Stimulated activated naive CD8-positive, alpha-beta T cell treated with anti-CD3 and anti-CD28 coated beads, Interleukin-15, amount 100 ng/mL, for 72 hours (primary cell): ENCODE data around the gene GFY.

ENCODE experiments used
- ATAC-seq: fragments of 150-1000 bp; cut with Tn5 transposase; 2 replicates; pipeline ENCODE4 v1.10.0; 2021; ENCODE audit warnings: mild to moderate bottlenecking, moderate library complexity
- DNase-seq, 2 donors: peaks; one replicate each; pipeline ENCODE4 v3.0.0; 2021 to 2022
- H3K27ac Mint-ChIP-seq, 2 donors: one replicate each; pipeline ENCODE4 v1.8.0; 2022; ENCODE audit warnings: mild to moderate bottlenecking in 2 of 2, mixed read lengths in 2 of 2, moderate library complexity in 2 of 2
- H3K27me3 Mint-ChIP-seq: one replicate; pipeline ENCODE4 v1.8.0; 2022; ENCODE audit warnings: mixed read lengths
- H3K4me1 Mint-ChIP-seq: one replicate; pipeline ENCODE4 v1.8.0; 2022; ENCODE audit warnings: mild to moderate bottlenecking, mixed read lengths
- H3K4me3 Mint-ChIP-seq, 2 donors: one replicate each; pipeline ENCODE4 v1.8.0; 2022; ENCODE audit warnings: mild to moderate bottlenecking in 2 of 2, mixed read lengths in 2 of 2, moderate library complexity in 1 of 2
- H3K9me3 Mint-ChIP-seq, 2 donors: one replicate each; pipeline ENCODE4 v1.8.0; 2022; ENCODE audit warnings: mixed read lengths in 2 of 2

GFY gene

DNA sequence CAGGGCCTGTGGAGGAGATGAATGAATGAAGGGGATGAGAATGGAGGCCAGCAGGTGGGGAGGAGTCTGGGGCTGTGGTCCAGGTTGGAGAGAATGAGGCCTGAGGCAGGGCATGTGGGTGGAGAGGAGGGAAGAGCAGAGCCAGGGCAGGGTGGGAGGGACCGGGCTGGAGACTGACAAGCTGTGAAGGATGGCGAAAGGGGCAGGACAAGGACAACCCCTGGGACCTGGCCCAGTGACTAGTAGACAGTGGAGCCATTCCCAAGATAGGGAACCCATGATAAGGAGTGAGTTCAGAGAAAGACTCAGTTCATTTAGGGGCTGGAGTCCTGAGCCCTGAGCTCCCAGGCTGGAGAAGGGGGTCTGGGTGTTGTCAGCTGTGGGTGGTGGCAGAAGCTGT is 5.0 kb upstream of the GFY start:
- H3K9me3 Mint-ChIP-seq = no peaks in the 10 kb centered on the region
- no peak for DNase-seq
- H3K27ac Mint-ChIP-seq = no peak overlapping the region
- H3K4me3 Mint-ChIP-seq = no peak overlapping the region
- peaks cover 43% of the 10 kb centered on the region for H3K4me1 Mint-ChIP-seq
- peaks cover 87% of the 10 kb centered on the region for H3K27me3 Mint-ChIP-seq
- no peak for ATAC-seq

DNA sequence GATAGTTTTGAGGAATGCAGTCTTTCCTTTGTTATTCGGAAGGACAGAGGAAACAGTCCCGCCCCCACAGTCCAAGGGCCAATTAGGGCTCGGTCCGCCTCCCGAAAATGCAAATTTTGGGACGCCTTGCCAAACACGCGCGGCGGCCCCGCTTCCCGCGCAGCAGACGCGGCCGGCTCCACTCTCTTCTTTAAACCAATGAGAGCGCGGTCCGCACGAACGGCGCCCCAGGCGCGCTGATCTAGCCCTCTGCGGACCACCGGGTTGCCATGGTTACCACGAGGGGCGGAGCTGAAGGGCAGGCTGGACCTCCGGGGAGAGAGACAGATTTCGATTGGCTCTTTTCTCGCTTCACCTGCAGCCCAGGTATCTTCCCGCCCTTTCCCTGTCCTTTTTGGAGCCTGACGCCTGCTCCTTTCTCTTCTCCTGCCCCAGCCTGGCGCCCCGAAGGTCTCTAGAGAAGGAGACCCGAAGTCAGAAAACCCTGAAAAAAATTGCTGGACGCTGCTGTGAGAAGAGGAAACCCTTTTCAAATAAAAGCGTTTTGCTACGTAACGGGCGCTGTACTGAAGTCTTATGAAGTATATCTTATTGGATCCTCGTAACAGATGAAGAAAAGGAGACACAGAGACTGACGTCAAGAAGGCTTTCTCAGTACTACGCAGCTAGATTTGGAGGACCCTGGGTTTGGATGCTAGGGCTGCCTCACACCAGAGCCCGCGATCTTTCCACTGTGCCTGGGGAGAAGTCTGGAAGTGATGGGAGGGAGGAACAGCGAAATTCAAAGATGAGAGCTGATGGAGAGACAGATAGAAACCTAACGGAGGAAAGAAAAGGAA is 3.9 kb upstream of the GFY start:
- peaks cover 97% of the 10 kb centered on the region for H3K27me3 Mint-ChIP-seq
- peaks cover 53% of the 10 kb centered on the region for H3K4me1 Mint-ChIP-seq
- no peaks in the 10 kb centered on the region for H3K9me3 Mint-ChIP-seq
- ATAC-seq = peak; percentile 17
- peak in 1 of 2 donors; percentile 41 for DNase-seq
- peak overlapping the region; percentile 66 to 69 for H3K4me3 Mint-ChIP-seq
- H3K27ac Mint-ChIP-seq = no peak overlapping the region

DNA sequence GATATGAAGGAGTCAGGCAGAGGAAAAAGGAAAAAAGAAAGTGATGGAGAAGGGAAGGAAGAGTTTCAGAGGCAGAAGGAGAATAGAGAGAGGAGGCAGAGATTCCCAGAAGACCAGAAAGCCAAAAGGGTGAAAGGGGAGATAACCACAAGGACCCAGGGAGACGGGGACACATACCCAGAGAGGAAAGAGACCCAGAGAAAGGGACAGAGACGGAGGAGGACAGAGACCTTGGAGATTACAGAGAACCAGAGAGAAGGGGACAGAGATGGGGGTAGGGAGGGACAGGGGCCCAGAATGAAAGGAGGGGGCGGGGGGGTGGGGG is 3.3 kb upstream of the GFY start:
- no peak for ATAC-seq
- Mint-ChIP-seq H3K27me3 (peaks cover 100% of the 10 kb centered on the region), H3K4me1 (peaks cover 59% of the 10 kb centered on the region), H3K9me3 (no peaks in the 10 kb centered on the region), H3K4me3 (peak overlapping the region; percentile 66 to 69), H3K27ac (no peak overlapping the region)
- no peak for DNase-seq

DNA sequence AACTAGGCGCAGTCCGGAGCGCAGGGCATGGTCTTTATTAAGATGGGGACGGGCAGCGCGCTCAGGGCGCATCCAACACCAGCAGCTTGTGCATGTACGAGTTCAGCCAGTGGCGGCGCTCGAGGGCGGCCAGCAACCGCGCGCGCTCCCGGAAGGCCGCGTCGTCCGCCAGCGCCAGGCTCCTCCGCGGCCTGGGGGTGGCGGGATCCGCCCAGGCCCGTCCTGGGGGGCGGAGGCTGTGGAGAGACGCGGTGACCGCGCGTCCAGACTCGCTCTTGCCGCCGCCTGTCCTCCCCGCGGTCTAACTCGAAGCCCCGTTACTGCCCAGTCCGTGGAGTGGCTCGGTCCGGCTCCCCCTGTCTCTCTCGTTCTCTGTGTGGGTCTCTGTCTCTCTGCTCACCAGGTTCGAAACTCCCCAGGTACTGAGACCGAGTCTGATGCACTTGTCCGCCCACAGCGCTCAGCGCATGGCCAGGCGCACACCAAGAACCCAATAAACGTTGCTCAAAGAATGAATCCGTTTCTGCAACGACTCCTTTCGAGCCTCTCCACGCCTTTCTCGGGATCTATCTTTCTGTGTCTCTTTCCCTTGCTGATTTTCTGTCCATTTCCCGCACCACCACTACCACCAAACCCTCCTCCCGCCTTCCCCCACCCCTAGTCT is 2.6 kb upstream of the GFY start:
- H3K4me3 Mint-ChIP-seq = peak overlapping the region; percentile 74 to 89
- H3K4me1 Mint-ChIP-seq = peaks cover 66% of the 10 kb centered on the region
- peaks cover 100% of the 10 kb centered on the region for H3K27me3 Mint-ChIP-seq
- ATAC-seq (peak; percentile 68), DNase-seq (peak; percentile 55 to 60)
- H3K9me3 Mint-ChIP-seq = no peaks in the 10 kb centered on the region
- peak overlapping the region in 1 of 2 donors; percentile 5 for H3K27ac Mint-ChIP-seq

DNA sequence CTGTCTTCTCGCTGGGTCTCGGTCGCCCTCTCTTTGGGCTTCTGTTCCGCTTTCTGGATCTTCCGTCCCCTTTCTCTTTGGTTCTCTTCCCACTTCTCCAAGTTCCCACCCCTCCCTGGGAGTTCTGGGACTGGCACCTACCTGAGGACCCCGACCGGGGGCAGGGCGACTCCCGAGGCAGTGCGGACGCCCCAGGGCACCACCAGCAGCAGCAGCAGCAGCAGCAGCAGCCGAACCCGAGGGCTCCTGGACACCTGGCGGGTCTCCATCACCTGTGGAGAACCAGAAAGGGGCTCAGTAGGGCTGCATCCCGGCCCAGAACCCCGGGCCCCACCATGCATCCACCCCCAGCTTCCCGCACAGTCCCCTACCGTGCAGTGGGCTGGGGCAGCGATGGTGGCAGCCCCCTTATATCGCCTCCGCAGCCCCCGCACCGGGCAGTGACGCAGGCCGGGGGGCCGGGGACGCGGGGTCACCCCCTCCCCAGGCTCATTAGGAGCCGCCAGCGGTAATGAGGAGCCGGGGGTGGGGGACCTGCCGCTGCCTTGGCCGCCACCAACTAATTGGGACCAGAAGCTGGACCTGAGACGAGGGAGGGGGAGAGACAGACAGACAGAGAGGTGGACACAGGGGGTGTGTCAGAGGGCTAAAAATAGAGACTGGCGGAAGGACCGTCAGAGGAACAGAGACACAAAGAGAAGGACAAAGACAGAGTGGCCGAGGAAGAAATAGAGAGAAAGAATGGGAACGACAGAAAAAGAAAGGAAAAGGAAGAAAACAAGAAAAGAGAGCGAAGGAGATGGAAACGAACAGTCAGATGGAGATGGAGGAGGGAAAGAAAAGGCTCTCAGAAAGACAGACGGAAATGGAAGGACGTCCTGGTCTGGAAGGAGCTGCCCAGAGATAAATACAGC is 1.9 kb upstream of the GFY start, which contains the start of gene PTH2:
Gene PTH2, minus strand, starts transcription at position 371 of the 914 bp plus-strand sequence. Its CDS starts 102 bp downstream, at position 269.
- Mint-ChIP-seq H3K27me3 (peaks cover 100% of the 10 kb centered on the region), H3K4me3 (peak within 1 kb of the TSS; percentile 74 to 89), H3K27ac (peak within 1 kb of the TSS in 1 of 2 donors; percentile 5), H3K4me1 (peaks cover 74% of the 10 kb centered on the region), H3K9me3 (no peaks in the 10 kb centered on the region)
- DNase-seq = no peak
- peak; percentile 2 for ATAC-seq

DNA sequence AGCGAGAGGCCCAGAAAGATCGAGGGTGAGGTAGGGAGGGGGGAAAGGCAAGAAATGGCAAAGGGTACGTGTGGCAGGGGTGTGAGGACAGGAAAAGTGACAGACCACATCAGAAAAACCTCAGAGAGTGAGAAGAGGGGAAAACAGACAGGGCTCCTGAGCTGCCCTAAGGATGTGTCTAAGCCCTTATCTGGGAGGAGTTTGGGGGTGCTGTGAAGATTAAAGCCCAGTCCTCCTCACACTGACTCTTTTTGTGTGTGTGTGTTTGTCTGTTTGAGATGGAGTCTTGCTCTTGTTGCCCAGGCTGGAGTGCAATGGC is 1.2 kb upstream of the GFY start:
- H3K27me3 Mint-ChIP-seq = peaks cover 100% of the 10 kb centered on the region
- peak overlapping the region; percentile 46 to 59 for H3K4me3 Mint-ChIP-seq
- H3K9me3 Mint-ChIP-seq = no peaks in the 10 kb centered on the region
- H3K4me1 Mint-ChIP-seq = peaks cover 80% of the 10 kb centered on the region
- peak overlapping the region in 1 of 2 donors; percentile 1 for H3K27ac Mint-ChIP-seq
- DNase-seq (no peak), ATAC-seq (peak; percentile 57)

DNA sequence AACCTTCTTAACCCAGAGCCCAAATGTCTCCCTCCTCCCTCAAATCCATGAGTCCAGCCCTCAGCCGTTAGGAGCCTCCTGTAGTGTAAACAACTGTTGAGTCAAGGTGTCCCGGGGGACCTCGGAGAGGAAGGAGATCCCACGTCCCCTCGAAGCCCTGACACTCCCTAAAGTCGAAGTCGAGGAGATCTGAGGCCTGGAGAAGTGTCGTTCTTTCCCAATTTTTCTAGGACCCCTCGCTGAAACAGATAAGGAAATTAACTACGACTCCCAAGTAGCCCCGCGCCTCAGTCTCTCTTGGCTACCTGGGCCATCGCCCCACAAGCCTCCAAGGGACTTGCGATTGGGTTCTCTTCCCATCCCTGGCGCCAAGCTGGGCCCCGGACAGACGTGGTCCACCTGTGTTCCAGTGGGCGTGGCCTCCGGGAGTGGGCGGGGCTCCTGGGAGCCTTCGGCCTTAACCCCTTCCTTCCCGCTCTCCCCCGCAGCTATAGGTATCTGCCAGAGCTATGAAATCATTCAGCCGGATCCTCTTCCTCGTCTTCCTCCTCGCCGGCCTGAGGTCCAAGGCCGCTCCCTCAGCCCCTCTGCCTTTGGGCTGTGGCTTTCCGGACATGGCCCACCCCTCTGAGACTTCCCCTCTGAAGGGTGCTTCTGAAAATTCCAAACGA is 869 bp downstream of the GFY start:
- H3K4me1 Mint-ChIP-seq = peaks cover 89% of the 10 kb centered on the region
- peak in 1 of 2 donors; percentile 43 for DNase-seq
- H3K9me3 Mint-ChIP-seq = no peaks in the 10 kb centered on the region
- H3K27ac Mint-ChIP-seq = no peak overlapping the region
- peaks cover 100% of the 10 kb centered on the region for H3K27me3 Mint-ChIP-seq
- no peak overlapping the region for H3K4me3 Mint-ChIP-seq
- ATAC-seq = no peak

DNA sequence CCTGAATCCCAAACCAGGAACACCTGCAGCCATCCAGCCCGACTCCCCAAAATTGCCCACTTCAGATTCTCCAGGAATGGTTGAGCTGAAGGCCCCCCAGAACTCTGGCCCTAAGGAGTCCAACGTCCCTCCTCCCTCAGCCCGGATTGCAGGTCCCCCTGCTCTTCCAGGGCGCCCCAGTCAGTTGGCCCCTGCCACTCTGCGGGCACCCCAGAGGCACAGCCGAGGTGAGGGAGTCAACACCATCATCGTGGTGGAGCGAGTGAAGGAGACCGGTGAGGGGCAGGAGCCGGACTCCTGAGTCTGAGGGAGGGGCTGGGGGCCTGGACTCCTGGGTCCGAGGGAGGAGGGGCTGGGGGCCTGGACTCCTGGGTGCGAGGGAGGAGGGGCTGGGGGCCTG is 2.2 kb downstream of the GFY start:
- no peak for ATAC-seq
- DNase-seq = no peak
- Mint-ChIP-seq H3K4me1 (peaks cover 82% of the 10 kb centered on the region), H3K4me3 (peak overlapping the region in 1 of 2 donors; percentile 32), H3K27ac (no peak overlapping the region), H3K27me3 (peaks cover 100% of the 10 kb centered on the region), H3K9me3 (no peaks in the 10 kb centered on the region)

DNA sequence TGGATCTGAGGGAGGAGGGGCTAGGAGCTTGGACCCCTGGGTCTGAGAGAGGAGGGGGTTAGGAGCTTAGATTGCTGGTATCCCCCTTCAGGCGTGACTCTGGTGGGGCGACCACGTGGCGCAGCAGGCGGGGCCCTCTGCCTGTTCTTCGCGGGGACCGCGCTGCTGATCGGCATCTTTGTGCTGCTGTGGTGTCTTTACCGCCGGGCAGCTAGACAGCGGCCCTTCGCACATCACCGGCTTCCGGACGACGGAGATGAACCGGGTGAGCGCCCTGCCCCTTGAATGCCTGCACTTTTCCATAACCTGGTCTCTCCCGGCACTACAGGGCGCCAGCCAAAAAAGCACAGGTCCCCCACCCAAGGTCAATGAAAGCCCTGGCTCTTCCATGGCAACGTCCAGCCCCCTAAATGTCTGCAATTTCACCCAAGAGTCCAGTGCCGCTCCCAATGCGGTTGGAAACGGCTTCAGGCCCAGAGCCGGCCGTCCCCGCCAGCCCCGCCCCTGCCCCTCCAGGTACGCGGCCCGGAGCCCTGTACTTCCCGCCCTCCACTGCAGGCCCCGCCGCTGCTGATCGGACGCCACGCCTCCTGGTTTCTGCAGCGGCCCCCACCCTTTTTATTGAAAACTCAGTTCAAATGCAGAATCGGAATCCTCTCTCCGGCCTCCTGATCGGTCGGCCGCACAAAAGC is 2.8 kb downstream of the GFY start:
- DNase-seq = no peak
- Mint-ChIP-seq H3K9me3 (no peaks in the 10 kb centered on the region), H3K27me3 (peaks cover 100% of the 10 kb centered on the region), H3K27ac (no peak overlapping the region), H3K4me3 (peak overlapping the region; percentile 36 to 65), H3K4me1 (peaks cover 82% of the 10 kb centered on the region)
- ATAC-seq = peak; percentile 60

DNA sequence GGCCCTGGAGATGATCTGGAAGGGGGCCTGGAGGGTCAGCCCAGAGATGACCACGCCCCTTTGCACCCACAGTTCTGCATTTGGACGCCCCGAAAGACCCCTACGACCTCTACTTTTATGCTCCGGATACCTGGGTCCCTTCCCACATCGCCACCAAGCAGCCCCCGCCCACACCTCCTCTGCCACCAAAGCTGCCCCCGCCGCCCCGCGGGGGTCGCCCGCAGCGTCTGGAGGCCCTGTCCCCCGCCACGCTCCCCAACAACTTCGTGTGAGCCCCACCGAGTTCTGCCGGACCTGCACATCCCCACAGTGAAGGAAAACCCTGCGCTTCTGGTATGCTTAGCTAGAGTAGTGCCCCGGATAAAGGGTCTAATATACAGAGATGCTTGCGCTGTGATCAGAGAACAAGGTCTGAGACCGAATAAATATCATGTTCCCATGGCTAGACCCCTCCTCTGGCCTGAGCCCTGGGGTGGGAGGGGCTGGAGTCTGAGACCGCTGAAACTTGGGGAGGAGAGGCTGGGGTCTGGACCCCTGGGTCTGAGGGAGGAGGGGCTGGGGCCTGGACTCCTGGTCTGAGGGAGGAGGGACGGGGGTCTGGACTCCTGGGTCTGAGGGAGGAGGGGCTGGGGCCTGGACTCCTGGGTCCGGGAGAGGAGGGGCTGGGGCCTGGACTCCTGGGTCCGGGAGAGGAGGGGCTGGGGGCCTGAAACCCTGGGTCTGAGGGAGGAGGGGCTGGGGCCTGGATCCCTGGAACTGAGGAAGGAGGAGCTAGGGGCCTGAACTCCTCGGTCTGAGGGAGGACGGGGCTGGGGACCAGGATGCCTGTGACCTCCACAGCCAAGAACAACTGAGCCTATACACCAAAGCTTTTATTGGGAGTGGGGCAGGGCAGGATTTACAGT is 3.6 kb downstream of the GFY start:
- peaks cover 81% of the 10 kb centered on the region for H3K4me1 Mint-ChIP-seq
- DNase-seq (no peak), ATAC-seq (no peak)
- H3K27ac Mint-ChIP-seq = no peak overlapping the region
- peak overlapping the region; percentile 38 to 65 for H3K4me3 Mint-ChIP-seq
- H3K27me3 Mint-ChIP-seq = peaks cover 100% of the 10 kb centered on the region
- H3K9me3 Mint-ChIP-seq = no peaks in the 10 kb centered on the region

DNA sequence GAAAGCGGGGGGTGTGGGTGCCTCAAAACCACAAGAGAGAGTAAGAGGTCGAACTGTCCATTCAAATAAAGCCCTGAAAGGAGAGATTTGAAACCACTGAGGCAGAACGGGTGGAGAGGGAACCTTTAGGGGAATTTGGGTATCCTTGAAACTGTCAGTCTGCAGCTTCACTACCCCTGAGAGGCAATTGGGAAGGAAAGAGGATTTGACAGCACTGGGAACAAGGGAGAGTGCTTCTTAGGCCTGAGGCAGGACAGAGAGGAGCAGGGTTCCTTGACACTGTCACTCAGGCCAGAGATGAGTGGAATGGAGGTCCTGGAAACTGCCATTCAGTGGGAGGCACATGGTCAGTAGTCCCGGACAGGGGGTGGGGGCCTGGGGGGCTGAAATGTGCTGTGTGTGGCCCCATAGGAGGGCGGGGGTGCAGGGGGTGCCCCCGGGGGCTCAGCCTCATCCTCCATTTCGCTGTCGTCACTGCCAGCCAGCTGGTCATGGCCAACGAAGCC is 5.0 kb downstream of the GFY start:
- ATAC-seq (no peak), DNase-seq (no peak)
- Mint-ChIP-seq H3K4me1 (peaks cover 71% of the 10 kb centered on the region), H3K4me3 (no peak overlapping the region), H3K9me3 (no peaks in the 10 kb centered on the region), H3K27me3 (peaks cover 100% of the 10 kb centered on the region), H3K27ac (no peak overlapping the region)

DNA sequence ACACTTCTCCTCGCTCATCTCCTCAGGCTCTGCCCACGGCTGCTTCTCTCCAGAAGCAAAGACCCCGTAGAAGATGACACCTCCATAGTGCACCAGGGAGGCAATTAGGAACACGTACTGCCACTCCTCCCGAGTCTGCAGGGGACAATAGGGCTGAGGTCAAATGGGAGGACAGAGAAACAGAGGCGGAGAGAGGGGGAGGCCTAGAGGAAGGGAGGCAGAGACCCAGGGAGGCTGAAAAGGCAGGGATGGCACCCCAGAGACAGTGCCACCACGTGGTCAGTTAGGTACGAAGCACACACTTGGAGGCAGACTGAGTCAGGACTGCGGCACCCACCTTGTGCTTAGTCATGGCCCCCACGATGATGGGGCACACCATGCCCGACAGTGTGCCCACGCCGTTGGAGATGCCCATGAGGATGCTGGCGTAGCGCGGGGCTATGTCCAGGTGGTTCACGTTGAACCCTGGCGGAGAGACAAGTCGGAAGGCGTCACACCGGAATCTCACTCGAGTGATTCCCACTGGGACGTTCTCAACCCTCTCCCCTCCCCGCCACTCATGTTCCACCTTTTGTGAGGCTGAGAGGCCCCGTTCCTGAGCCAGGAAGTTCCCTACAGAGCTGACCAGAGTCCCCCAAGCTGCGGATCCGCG is 5.6 kb downstream of the GFY start:
- DNase-seq (peak in 1 of 2 donors; percentile 46), ATAC-seq (peak; percentile 69)
- peaks cover 100% of the 10 kb centered on the region for H3K27me3 Mint-ChIP-seq
- no peak overlapping the region for H3K4me3 Mint-ChIP-seq
- H3K27ac Mint-ChIP-seq = no peak overlapping the region
- no peaks in the 10 kb centered on the region for H3K9me3 Mint-ChIP-seq
- peaks cover 69% of the 10 kb centered on the region for H3K4me1 Mint-ChIP-seq

DNA sequence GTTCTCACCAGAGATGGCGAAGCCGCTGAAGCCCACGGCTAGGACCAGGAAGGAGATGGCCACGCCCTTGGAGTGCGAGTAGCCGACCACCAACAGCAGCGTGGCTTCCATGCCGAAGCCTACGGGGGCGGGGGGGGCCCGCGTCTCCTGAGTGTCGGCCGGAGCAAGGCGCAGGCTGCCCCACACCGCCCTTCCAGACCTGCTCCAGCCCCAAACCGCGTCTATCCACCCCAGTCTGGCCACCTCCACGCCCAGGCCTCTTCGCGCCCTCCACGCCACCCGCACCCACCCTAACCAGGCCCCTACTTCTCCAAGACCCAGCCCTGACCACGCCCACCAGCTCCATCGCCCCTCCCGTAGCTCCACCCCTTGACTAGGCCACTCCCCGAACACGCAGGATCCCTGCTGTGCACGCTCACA is 6.2 kb downstream of the GFY start:
- Mint-ChIP-seq H3K27me3 (peaks cover 100% of the 10 kb centered on the region), H3K4me3 (no peak overlapping the region), H3K27ac (no peak overlapping the region), H3K9me3 (no peaks in the 10 kb centered on the region), H3K4me1 (peaks cover 69% of the 10 kb centered on the region)
- no peak for DNase-seq
- no peak for ATAC-seq
